ENCODE results near the gene DTX2. TPM values are rescaled to one million over a fixed set of nuclear protein-coding genes. Genes with fewer than 3 reads are reported as not detected.
"Not testable (repeated sequence)": the region's sequence is repeated elsewhere in the genome, so short reads cannot be mapped to it uniquely, and the experiment has no call there.

DTX2 gene
- total and polyA plus RNA-seq, 7 donors, result 11.1 to 71.9 (median 23.4) TPM

GRCh38 chr7:76504351-76505167, 43.0 kb downstream of the DTX2 start:
- 87 to 90% methylated on average over 23 to 24 of the region's 33 CpGs for WGBS, 2 donors
- intact Hi-C loops (cut with DNase I), result loop anchor here (10.0 kb wide), 1 partner anchor 490 kb away; no protein-coding TSS in a partner anchor
- H3K27ac ChIP-seq, H3K27me3 ChIP-seq, H3K9me3 ChIP-seq, H3K4me1 ChIP-seq, H3K4me3 ChIP-seq: not testable (repeated sequence)
- peaks cover 0 to 27% (median 9%) of the 10 kb centered on the region in 4 donors for H3K36me3 ChIP-seq
- DNase-seq, result peak; percentile 53

- intact Hi-C loops (cut with DNase I), result loop anchor here (10.0 kb wide), 1 partner anchor 489 kb away; no protein-coding TSS in a partner anchor
- Histone ChIP-seq H3K9me3 (no peaks in the 10 kb centered on the region), H3K27ac (no peak overlapping the region), H3K27me3 (no peaks in the 10 kb centered on the region), H3K4me1 (peaks cover 0 to 7% (median 3%) of the 10 kb centered on the region in 4 donors), H3K36me3 (peaks cover 0 to 27% (median 9%) of the 10 kb centered on the region in 4 donors), H3K4me3 (no peak overlapping the region)
- TF ChIP-seq POLR2A (IDR thresholded peaks at IDR 0.05) (no peak), CTCF (IDR thresholded peaks at IDR 0.05) (no peak), EP300 (IDR thresholded peaks at IDR 0.05) (no peak), POLR2AphosphoS5 (IDR thresholded peaks at IDR 0.05) (no peak)
- WGBS, 2 donors, result 91 to 93% methylated on average over 32 of the region's 32 CpGs
- peak; percentile 58 for DNase-seq
Observed at GRCh38 chr7:76505168-76506080, 43.9 kb downstream of the DTX2 start.

- no peak for DNase-seq
- H3K27me3 ChIP-seq, result no peaks in the 10 kb centered on the region
- peaks cover 0 to 7% (median 3%) of the 10 kb centered on the region in 4 donors for H3K4me1 ChIP-seq
- no peak overlapping the region for H3K27ac ChIP-seq
- peaks cover 0 to 23% (median 9%) of the 10 kb centered on the region in 4 donors for H3K36me3 ChIP-seq
- no peak overlapping the region for H3K4me3 ChIP-seq
- intact Hi-C loops (cut with DNase I), result loop anchor here (10.0 kb wide), 1 partner anchor 489 kb away; no protein-coding TSS in a partner anchor
- 81 to 82% methylated on average over 5 of the region's 5 CpGs for WGBS, 2 donors
- no peaks in the 10 kb centered on the region for H3K9me3 ChIP-seq
- no peak for TF ChIP-seq EP300 (IDR thresholded peaks at IDR 0.05)
- no peak for TF ChIP-seq CTCF (IDR thresholded peaks at IDR 0.05)
Observed at GRCh38 chr7:76506081-76506440, 44.6 kb downstream of the DTX2 start.

- not testable (repeated sequence) for H3K4me3 ChIP-seq, H3K4me1 ChIP-seq, DNase-seq, H3K27me3 ChIP-seq, H3K27ac ChIP-seq, H3K9me3 ChIP-seq
- peaks cover 0 to 22% (median 9%) of the 10 kb centered on the region in 4 donors for H3K36me3 ChIP-seq
- intact Hi-C loops (cut with DNase I), result loop anchor here (10.0 kb wide), 1 partner anchor 488 kb away; no protein-coding TSS in a partner anchor
- 97 to 98% methylated on average over 8 of the region's 8 CpGs for WGBS, 2 donors
Observed at GRCh38 chr7:76506643-76507042, 45.1 kb downstream of the DTX2 start.

GRCh38 chr7:76507723-76508406, 46.4 kb downstream of the DTX2 start:
- intact Hi-C loops (cut with DNase I), result loop anchor here (10.0 kb wide), 1 partner anchor 487 kb away; no protein-coding TSS in a partner anchor
- Histone ChIP-seq H3K9me3 (no peaks in the 10 kb centered on the region), H3K4me1 (peaks cover 0 to 7% (median 3%) of the 10 kb centered on the region in 4 donors), H3K27me3 (no peaks in the 10 kb centered on the region), H3K36me3 (peaks cover 0 to 18% (median 9%) of the 10 kb centered on the region in 4 donors), H3K4me3 (no peak overlapping the region), H3K27ac (no peak overlapping the region)
- TF ChIP-seq POLR2AphosphoS5 (IDR thresholded peaks at IDR 0.05), result no peak
- TF ChIP-seq CTCF (IDR thresholded peaks at IDR 0.05), result no peak
- no peak for TF ChIP-seq POLR2A (IDR thresholded peaks at IDR 0.05)
- TF ChIP-seq EP300 (IDR thresholded peaks at IDR 0.05), result no peak
- 82 to 87% methylated on average over 11 of the region's 11 CpGs for WGBS, 2 donors
- no peak for DNase-seq

Measured in sigmoid colon (tissue), 7 donors.